Naive thymus-derived CD4-positive, alpha-beta T cell (primary cell): Measurements from ENCODE around the gene CDK18. TPM values are rescaled to one million over a fixed set of nuclear protein-coding genes. Genes with fewer than 3 reads are reported as not detected.
"Not testable (repeated sequence)": the region's sequence is repeated elsewhere in the genome, so short reads cannot be mapped to it uniquely, and the experiment has no call there.

Experiments used
- ATAC-seq: fragments of 150-1000 bp; cut with Tn5 transposase; 2 replicates; pipeline ENCODE4 v1.10.0; 2021; ENCODE audit warnings: mild to moderate bottlenecking, moderate library complexity
- CTCF ChIA-PET: fragments of 350-600 bp; sonication (Branson Sonifier 250); formaldehyde crosslinking; loops from one replicate; lab custom pipeline; 2021; ENCODE audit warnings: antibody characterized with exemption; lab: Charles Lee
- POLR2A ChIA-PET: fragments of 350-600 bp; sonication (Branson Sonifier 250); formaldehyde crosslinking; loops from one replicate; lab custom pipeline; 2021; ENCODE audit warnings: antibody characterized with exemption, inconsistent platforms; lab: Charles Lee
- DNase-seq, 9 donors: peaks; one replicate each; pipeline versions ENCODE4 v3.0.0 to v3.0.0-alpha.2; 2020 to 2022; ENCODE audit warnings: mixed read lengths in 1 of 9
- H3K27ac ChIP-seq: one replicate; pipeline ENCODE4 v1.7.0; 2013; ENCODE audit warnings: mild to moderate bottlenecking, low read depth, low read length, moderate library complexity
- H3K27me3 ChIP-seq, 2 donors: one replicate each; pipeline ENCODE4 v1.7.0; 2013; ENCODE audit warnings: low read length in 2 of 2, mild to moderate bottlenecking in 2 of 2, moderate library complexity in 2 of 2; ENCODE audit not compliant: control insufficient read depth in 2 of 2, insufficient read depth in 2 of 2
- H3K36me3 ChIP-seq, 3 experiments: 1 replicate in 2 of 3; 2 replicates in 1 of 3; pipeline ENCODE4 v1.7.0; 2013; ENCODE audit warnings: low read length in 3 of 3, mild to moderate bottlenecking in 3 of 3, moderate library complexity in 1 of 3; ENCODE audit not compliant: insufficient read depth in 3 of 3, control insufficient read depth in 2 of 3
- H3K4me1 ChIP-seq, 2 donors: one replicate each; pipeline ENCODE4 v1.7.0; 2013; ENCODE audit warnings: low read length in 2 of 2, mild to moderate bottlenecking in 2 of 2, moderate library complexity in 1 of 2; ENCODE audit not compliant: control insufficient read depth in 2 of 2, insufficient read depth in 2 of 2
- H3K4me3 ChIP-seq: 2 replicates; pipeline ENCODE4 v1.7.0; 2013; ENCODE audit warnings: mild to moderate bottlenecking, low read length
- H3K9me3 ChIP-seq, 3 experiments: 1 replicate in 2 of 3; 2 replicates in 1 of 3; pipeline ENCODE4 v1.7.0; 2013; ENCODE audit warnings: low read length in 3 of 3; ENCODE audit not compliant: control insufficient read depth in 2 of 3
- H3K27ac Mint-ChIP-seq, 9 donors: one replicate each; pipeline ENCODE4 v1.8.0; 2020 to 2022; ENCODE audit warnings: mixed read lengths in 9 of 9, mild to moderate bottlenecking in 8 of 9, moderate library complexity in 5 of 9, inconsistent platforms in 2 of 9
- H3K27me3 Mint-ChIP-seq, 5 donors: one replicate each; pipeline ENCODE4 v1.8.0; 2021 to 2022; ENCODE audit warnings: mixed read lengths in 5 of 5, mild to moderate bottlenecking in 1 of 5
- H3K36me3 Mint-ChIP-seq, 5 donors: one replicate each; pipeline ENCODE4 v1.8.0; 2020 to 2022; ENCODE audit warnings: mixed read lengths in 5 of 5, mild to moderate bottlenecking in 3 of 5, inconsistent platforms in 1 of 5
- H3K4me1 Mint-ChIP-seq, 7 donors: one replicate each; pipeline ENCODE4 v1.8.0; 2020 to 2022; ENCODE audit warnings: mixed read lengths in 7 of 7, mild to moderate bottlenecking in 3 of 7, inconsistent platforms in 1 of 7
- H3K4me3 Mint-ChIP-seq, 10 donors: one replicate each; pipeline ENCODE4 v1.8.0; 2020 to 2022; ENCODE audit warnings: mild to moderate bottlenecking in 10 of 10, mixed read lengths in 10 of 10, moderate library complexity in 6 of 10, inconsistent platforms in 2 of 10
- H3K9me3 Mint-ChIP-seq, 11 donors: one replicate each; pipeline ENCODE4 v1.8.0; 2020 to 2022; ENCODE audit warnings: mixed read lengths in 11 of 11, mild to moderate bottlenecking in 4 of 11, inconsistent platforms in 1 of 11, moderate library complexity in 1 of 11
- intact Hi-C, 2 donors: fragments of 100-400 bp; cut with micrococcal nuclease; formaldehyde crosslinking; loops; one replicate each; pipeline ENCODE4 v1.15.1; 2023
- polyA plus RNA-seq, 2 donors: library from polyadenylated mRNA; unstranded; fragments of 300-500 nt; fragmentation: Illumina TruSeq; gene quantifications; one replicate each; pipeline ENCODE4 v1.2.3, GENCODE V29; 2021
- total RNA-seq, 6 experiments: library from RNA in 5 of 6; stranded (reverse) in 5 of 6; gene quantifications; 1 replicate in 5 of 6; 2 replicates in 1 of 6; pipeline ENCODE4 v1.2.3 and lab custom pipeline; 2021 to 2026

The CDK18 gene
- total and polyA plus RNA-seq, 7 experiments from 2014 or later: 0.20 to 3.6 (median 2.6) TPM

- H3K27me3 Mint-ChIP-seq: peaks cover 31 to 73% (median 51%) of the 10 kb centered on the region in 5 donors
- H3K27me3 ChIP-seq, H3K4me3 ChIP-seq, H3K27ac ChIP-seq, H3K36me3 ChIP-seq, intact Hi-C loops, DNase-seq, H3K4me3 Mint-ChIP-seq, ATAC-seq, H3K27ac Mint-ChIP-seq, POLR2A ChIA-PET: not testable (repeated sequence)
- CTCF ChIA-PET: interaction anchor here (2.7 kb wide), 1 partner anchor 9 kb away, joined by 8 read pairs; no protein-coding TSS in a partner anchor
- Histone ChIP-seq H3K4me1 (peaks cover 0 to 39% of the 10 kb centered on the region in 2 donors), H3K9me3 (peaks cover 0 to 17% (median 0%) of the 10 kb centered on the region in 3 experiments)
- H3K9me3 Mint-ChIP-seq: peaks cover 10 to 20% (median 17%) of the 10 kb centered on the region in 11 donors
- peaks cover 3 to 14% (median 6%) of the 10 kb centered on the region in 5 donors for H3K36me3 Mint-ChIP-seq
- H3K4me1 Mint-ChIP-seq: peaks cover 5 to 36% (median 17%) of the 10 kb centered on the region in 7 donors
These were observed 25.5 kb upstream of the CDK18 start for GRCh38 chr1:205478985-205479384.

GRCh38 chr1:205480349-205480985, 24.0 kb upstream of the CDK18 start:
- peak overlapping the region in 3 of 10 donors; percentile 29 to 54 (median 35) for H3K4me3 Mint-ChIP-seq
- DNase-seq (peak in 3 of 9 donors; percentile 19 to 42 (median 30)), ATAC-seq (peak; percentile 77)
- ChIA-PET CTCF (interaction anchor here (2.7 kb wide), 1 partner anchor 8 kb away, joined by 8 read pairs; no protein-coding TSS in a partner anchor), POLR2A (interaction anchor here (0.6 kb wide), 1 partner anchor 11 kb away, joined by 3 read pairs; no protein-coding TSS in a partner anchor)
- Histone ChIP-seq H3K9me3 (peaks cover 0 to 6% (median 0%) of the 10 kb centered on the region in 3 experiments), H3K36me3 (no peaks in the 10 kb centered on the region), H3K4me1 (peaks cover 0 to 43% of the 10 kb centered on the region in 2 donors), H3K27ac (no peak overlapping the region), H3K27me3 (peaks cover 0 to 7% of the 10 kb centered on the region in 2 donors), H3K4me3 (no peak overlapping the region)
- H3K4me1 Mint-ChIP-seq: peaks cover 5 to 39% (median 17%) of the 10 kb centered on the region in 7 donors
- H3K27me3 Mint-ChIP-seq: peaks cover 39 to 70% (median 55%) of the 10 kb centered on the region in 5 donors
- intact Hi-C loops: loop anchor here in 1 of 2 donors (10.0 kb wide), 1 partner anchor 196 kb away; no protein-coding TSS in a partner anchor
- H3K27ac Mint-ChIP-seq: peak overlapping the region in 4 of 9 donors; percentile 1 to 41 (median 24)
- H3K9me3 Mint-ChIP-seq: peaks cover 1 to 9% (median 7%) of the 10 kb centered on the region in 11 donors
- peaks cover 0 to 5% (median 3%) of the 10 kb centered on the region in 5 donors for H3K36me3 Mint-ChIP-seq

GRCh38 chr1:205481218-205481617, 23.3 kb upstream of the CDK18 start:
- Histone ChIP-seq H3K9me3 (no peaks in the 10 kb centered on the region), H3K4me1 (peaks cover 0 to 44% of the 10 kb centered on the region in 2 donors), H3K27ac (no peak overlapping the region), H3K36me3 (no peaks in the 10 kb centered on the region), H3K27me3 (peaks cover 0 to 7% of the 10 kb centered on the region in 2 donors), H3K4me3 (peak overlapping the region; percentile 20)
- Mint-ChIP-seq H3K9me3 (peaks cover 0 to 5% (median 0%) of the 10 kb centered on the region in 11 donors), H3K36me3 (peaks cover 0 to 3% (median 0%) of the 10 kb centered on the region in 5 donors), H3K27ac (no peak overlapping the region), H3K4me1 (peaks cover 5 to 42% (median 17%) of the 10 kb centered on the region in 7 donors), H3K4me3 (peak overlapping the region in 5 of 10 donors; percentile 11 to 58 (median 32)), H3K27me3 (peaks cover 44 to 67% (median 52%) of the 10 kb centered on the region in 5 donors)
- intact Hi-C loops: loop anchor here in 1 of 2 donors (10.0 kb wide), 1 partner anchor 196 kb away; no protein-coding TSS in a partner anchor
- DNase-seq: no peak
- ChIA-PET CTCF (interaction anchor here (1.2 kb wide), 1 partner anchor 20 kb away, joined by 3 read pairs; no protein-coding TSS in a partner anchor), POLR2A (interaction anchor here (0.6 to 1.5 kb wide), 2 partner anchors 10 to 82 kb away, joined by 3 read pairs; no protein-coding TSS in a partner anchor)
- no peak for ATAC-seq

DNA sequence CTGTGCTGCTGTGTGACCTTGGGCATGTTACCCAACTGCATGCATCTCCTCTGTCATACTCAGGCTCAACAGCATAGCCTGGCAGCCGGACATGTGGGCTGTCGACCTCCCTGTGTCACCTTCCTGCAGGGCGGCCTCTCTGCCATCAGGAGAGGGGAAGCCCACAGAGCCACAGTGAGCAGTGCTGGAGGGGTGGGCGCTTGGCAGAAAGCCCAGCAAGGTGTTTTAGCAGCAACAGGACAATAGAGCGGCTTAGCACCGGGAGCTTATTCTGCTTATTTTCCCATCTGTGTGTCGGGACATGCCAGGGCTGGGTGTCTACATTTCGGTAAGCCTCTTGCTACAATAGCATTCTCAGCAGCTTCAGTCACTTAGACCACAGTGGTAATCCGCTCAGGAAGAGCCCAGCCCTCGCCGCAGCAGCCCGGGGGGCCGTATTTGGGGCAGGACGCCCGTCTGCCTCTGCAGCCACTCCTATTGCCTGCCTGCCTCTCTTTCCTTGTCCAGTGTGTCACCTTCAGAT, 22.8 kb upstream of the CDK18 start:
- Mint-ChIP-seq H3K36me3 (peaks cover 0 to 3% (median 0%) of the 10 kb centered on the region in 5 donors), H3K9me3 (peaks cover 0 to 3% (median 0%) of the 10 kb centered on the region in 11 donors), H3K4me3 (peak overlapping the region in 3 of 10 donors; percentile 11 to 58 (median 44)), H3K4me1 (peaks cover 5 to 42% (median 17%) of the 10 kb centered on the region in 7 donors), H3K27ac (no peak overlapping the region), H3K27me3 (peaks cover 45 to 69% (median 52%) of the 10 kb centered on the region in 5 donors)
- no peak overlapping the region for H3K27ac ChIP-seq
- ChIA-PET CTCF (interaction anchor here (0.8 to 1.6 kb wide), 4 partner anchors 20 to 208 kb away, joined by 3 to 7 read pairs (median 4); no protein-coding TSS in a partner anchor), POLR2A (interaction anchor here (0.9 to 1.5 kb wide), 2 partner anchors 83 to 185 kb away, joined by 3 read pairs; no protein-coding TSS in a partner anchor)
- peaks cover 0 to 44% of the 10 kb centered on the region in 2 donors for H3K4me1 ChIP-seq
- H3K27me3 ChIP-seq: peaks cover 0 to 7% of the 10 kb centered on the region in 2 donors
- intact Hi-C loops: loop anchor here in 1 of 2 donors (10.0 kb wide), 1 partner anchor 197 kb away; no protein-coding TSS in a partner anchor
- DNase-seq (no peak), ATAC-seq (no peak)
- no peaks in the 10 kb centered on the region for H3K9me3 ChIP-seq
- H3K4me3 ChIP-seq: peak overlapping the region; percentile 20
- H3K36me3 ChIP-seq: no peaks in the 10 kb centered on the region

GRCh38 chr1:205482587-205482986, 21.9 kb upstream of the CDK18 start:
- POLR2A ChIA-PET: interaction anchor here (0.9 to 1.5 kb wide), 2 partner anchors 84 to 186 kb away, joined by 3 read pairs; no protein-coding TSS in a partner anchor

DNA sequence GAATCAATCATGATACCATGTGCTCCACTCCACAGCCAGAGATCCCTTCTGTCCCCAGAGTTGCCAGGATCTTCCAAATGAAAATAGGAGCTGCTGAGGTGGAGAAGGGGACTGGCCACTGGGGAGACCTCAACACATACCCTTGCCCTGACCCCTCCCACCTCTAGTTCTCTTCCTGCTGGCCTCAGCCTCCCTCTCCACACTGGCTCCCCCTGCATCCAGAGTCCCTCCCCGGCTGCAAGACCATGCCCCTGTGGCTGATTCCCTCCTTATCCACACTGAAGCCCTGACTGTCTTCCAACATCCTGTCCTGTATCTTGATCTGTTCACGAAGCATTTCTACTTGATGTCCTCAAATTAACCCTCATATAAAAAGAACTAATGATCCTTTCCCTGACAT, 21.1 kb upstream of the CDK18 start:
- H3K4me3 ChIP-seq: no peak overlapping the region
- H3K27me3 ChIP-seq: peaks cover 0 to 7% of the 10 kb centered on the region in 2 donors
- no peaks in the 10 kb centered on the region for H3K9me3 ChIP-seq
- no peaks in the 10 kb centered on the region for H3K36me3 ChIP-seq
- no peak overlapping the region for H3K27ac Mint-ChIP-seq
- H3K4me1 ChIP-seq: peaks cover 0 to 39% of the 10 kb centered on the region in 2 donors
- ChIA-PET CTCF (interaction anchor here (0.6 to 7.8 kb wide), 7 partner anchors 27 to 209 kb away, joined by 5 to 111 read pairs (median 10); no protein-coding TSS in a partner anchor), POLR2A (no interaction called here)
- intact Hi-C loops: loop anchor here in 1 of 2 donors (10.0 kb wide), 1 partner anchor 199 kb away; no protein-coding TSS in a partner anchor
- no peak for ATAC-seq
- H3K4me3 Mint-ChIP-seq: no peak overlapping the region
- no peak for DNase-seq
- H3K27ac ChIP-seq: no peak overlapping the region
- peaks cover 47 to 74% (median 67%) of the 10 kb centered on the region in 5 donors for H3K27me3 Mint-ChIP-seq
- H3K4me1 Mint-ChIP-seq: peaks cover 5 to 42% (median 17%) of the 10 kb centered on the region in 7 donors
- H3K36me3 Mint-ChIP-seq: peaks cover 0 to 3% (median 0%) of the 10 kb centered on the region in 5 donors
- peaks cover 0 to 1% (median 0%) of the 10 kb centered on the region in 11 donors for H3K9me3 Mint-ChIP-seq

More at GRCh38 chr1:205482587-205482986, 21.9 kb upstream of the CDK18 start:
- H3K36me3 ChIP-seq, H3K27me3 ChIP-seq, H3K27ac ChIP-seq, H3K4me3 ChIP-seq, H3K4me3 Mint-ChIP-seq, H3K9me3 ChIP-seq, DNase-seq, H3K27ac Mint-ChIP-seq, H3K36me3 Mint-ChIP-seq, ATAC-seq, H3K9me3 Mint-ChIP-seq: not testable (repeated sequence)
- peaks cover 42 to 71% (median 61%) of the 10 kb centered on the region in 5 donors for H3K27me3 Mint-ChIP-seq
- CTCF ChIA-PET: interaction anchor here (0.5 to 1.7 kb wide), 8 partner anchors 21 to 253 kb away, joined by 3 to 10 read pairs (median 4); no protein-coding TSS in a partner anchor
- H3K4me1 Mint-ChIP-seq: peaks cover 5 to 42% (median 17%) of the 10 kb centered on the region in 7 donors
- H3K4me1 ChIP-seq: peaks cover 0 to 44% of the 10 kb centered on the region in 2 donors
- intact Hi-C loops: loop anchor here in 1 of 2 donors (10.0 kb wide), 1 partner anchor 198 kb away; no protein-coding TSS in a partner anchor
